ENCODE results near the gene RNF31.
A peak's percentile ranks its signal among the peaks of the same experiment; 100 is the strongest.

RNF31 gene

DNA sequence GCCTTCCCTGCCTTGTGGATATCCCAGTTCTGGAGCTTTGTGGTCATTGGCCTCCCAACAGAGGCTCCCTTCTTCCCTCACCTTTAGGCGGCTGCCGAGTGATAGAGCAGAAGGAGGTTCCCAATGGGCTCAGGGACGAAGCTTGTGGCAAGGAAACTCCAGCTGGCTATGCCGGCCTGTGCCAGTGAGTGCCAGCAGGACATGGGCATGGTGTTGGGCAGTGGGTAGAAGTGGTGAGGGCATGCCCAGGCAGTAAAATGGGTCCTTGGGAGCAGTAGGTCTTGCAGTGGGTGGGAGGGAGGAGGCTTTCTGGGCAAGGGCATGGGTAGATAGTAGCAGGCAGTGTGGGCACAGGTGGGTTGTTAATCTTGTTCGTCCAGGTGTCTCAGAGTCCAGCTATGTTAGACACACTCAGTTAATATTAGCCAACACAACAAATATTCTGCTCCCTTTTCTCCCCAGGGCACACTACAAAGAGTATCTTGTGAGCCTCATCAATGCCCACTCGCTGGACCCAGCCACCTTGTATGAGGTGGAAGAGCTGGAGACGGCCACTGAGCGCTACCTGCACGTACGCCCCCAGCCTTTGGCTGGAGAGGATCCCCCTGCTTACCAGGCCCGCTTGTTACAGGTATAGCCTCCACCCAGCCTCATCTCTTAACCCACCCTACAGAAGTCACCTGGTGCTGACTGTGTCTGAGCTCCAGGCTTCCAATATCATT lies 12.6 kb downstream of the RNF31 start:
- DNase-seq (ENCODE audit: low spot score) = no peak

DNA sequence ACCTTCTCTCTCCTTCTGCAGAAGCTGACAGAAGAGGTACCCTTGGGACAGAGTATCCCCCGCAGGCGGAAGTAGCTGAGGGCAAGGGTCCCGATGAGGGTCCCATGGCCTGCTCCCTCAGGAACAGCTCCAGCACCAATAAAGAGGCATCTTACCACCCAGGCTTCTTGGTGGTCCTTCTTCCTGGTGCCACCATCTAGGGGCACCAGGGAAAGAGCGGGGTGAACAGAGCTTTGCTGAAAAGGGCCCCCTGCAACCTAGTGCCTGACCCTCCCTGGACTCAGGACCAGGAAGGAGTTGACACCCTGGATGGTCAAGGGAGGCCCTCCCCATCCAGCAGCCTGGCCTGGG lies 13.2 kb downstream of the RNF31 start:
- no peak for DNase-seq (ENCODE audit: low spot score)

DNA sequence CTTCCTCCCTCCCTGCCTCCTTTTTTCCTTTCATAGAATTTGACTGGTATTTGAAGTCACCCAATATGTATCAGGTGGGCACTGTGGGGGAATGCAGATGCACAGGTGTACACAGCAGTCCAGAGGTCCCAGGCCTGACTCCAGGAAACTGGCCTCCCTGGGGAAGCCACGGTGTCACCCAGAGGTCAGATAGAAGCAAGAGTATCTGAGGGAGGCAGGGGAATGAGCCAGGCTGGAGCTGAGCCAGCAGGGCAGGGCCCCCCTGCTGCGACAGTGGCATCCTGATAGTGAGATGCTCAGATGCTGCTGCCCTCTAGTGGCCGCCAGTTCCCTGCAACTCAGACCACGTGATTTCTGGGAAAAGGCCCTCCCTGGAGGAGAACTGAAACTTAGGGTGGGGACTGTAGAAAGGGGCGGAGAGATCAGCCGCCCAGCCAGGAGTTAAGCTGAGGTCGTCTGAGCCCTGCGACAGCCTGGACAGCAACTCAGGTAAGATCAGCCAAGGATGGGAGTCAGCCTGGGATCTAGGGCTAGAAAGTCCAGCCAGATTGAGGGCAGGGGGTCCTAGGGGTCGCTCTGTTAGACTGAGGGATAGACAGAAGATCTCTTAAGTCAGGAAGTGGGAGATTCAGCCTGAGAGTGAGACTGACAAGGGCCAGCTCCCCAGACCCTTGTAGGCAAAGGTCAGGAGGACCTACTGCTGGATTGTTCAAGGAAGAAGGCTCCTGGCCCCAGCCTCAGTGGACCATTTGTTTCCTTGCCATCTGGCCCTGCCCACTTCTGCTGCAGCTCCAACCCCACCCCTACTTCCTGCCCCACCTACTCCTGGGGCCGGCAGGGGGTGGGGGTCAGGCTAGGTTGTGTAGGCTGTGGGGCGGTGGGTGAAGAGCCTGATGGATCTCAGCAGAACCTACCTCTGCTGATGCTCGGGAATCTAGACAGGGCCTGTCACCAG lies 13.8 kb downstream of the RNF31 start, which contains the start of gene IRF9:
TSS of gene IRF9 (plus strand) at position 416 of the 955 bp plus-strand sequence. CDS start 880 bp downstream, outside the sequence.
- peak; percentile 96 for DNase-seq (ENCODE audit: low spot score)

GRCh38 chr14:24162093-24162492 lies 14.8 kb downstream of the RNF31 start:
- DNase-seq (ENCODE audit: low spot score) = no peak

GRCh38 chr14:24164518-24164991 lies 17.3 kb downstream of the RNF31 start:
- DNase-seq (ENCODE audit: low spot score) = no peak

- no peak for DNase-seq (ENCODE audit: low spot score)
Observed at GRCh38 chr14:24165785-24166184, 18.5 kb downstream of the RNF31 start.

DNA sequence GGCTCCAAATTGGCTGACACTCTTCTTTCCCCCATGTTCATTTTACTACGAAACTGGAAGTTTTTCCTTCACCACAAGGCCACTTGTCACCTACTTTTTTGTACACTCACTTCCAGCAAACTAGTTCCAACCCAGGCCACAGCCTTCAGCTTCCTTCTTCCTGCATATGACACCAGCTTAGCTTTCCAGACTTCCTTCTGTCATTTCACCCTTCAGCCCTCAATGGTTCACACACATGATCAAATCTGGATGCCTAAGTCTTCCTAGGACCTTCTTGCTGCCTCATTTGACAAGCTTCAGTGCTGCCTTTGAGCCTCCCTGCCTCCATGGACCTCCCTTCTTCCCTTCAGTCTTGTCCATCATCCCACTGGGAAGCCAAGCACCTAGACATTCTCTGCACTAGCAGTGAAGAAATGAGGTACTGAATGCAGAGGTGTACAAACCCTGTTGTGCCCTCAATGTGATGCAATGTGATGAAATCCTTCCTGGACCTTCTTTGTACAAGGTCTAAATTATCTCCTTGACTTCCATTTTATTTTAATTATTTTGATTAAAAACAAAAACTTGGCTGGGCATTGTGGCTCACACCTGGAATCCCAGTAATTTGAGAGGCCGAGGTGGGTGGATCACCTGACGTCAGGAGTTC lies 20.3 kb downstream of the RNF31 start:
- DNase-seq (ENCODE audit: low spot score) = no peak

GRCh38 chr14:24171422-24172260 lies 24.3 kb downstream of the RNF31 start, which contains the start of gene REC8:
REC8 (plus strand) TSS chr14:24172080; CDS start chr14:24172553, 473 bp downstream.
- DNase-seq (ENCODE audit: low spot score) = peak; percentile 97

DNA sequence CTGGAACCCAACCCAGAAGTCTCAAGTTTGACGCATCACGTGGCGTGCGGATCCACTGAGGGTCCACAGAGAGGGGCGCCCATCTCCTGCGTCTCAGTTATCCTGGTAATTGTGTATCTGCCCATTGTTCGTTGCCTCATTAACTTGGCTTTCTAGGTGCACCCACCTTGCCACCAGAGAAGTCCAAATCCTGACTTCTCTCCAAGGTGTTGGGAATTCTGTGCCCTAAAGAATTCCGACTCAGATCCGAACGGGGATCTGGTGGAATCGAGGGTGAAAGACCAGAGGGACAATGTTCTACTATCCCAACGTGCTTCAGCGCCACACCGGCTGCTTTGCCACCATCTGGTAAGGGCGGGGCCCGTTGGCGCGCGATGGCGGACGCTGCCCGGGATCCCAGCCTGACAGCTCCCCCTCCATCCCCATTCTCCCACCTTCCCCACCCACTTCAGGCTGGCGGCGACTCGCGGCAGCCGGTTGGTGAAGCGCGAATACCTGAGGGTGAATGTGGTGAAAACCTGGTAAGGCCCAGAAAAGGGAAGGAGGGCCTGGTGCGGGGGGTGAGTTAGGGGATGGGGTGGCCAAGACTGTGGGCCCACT lies 25.1 kb downstream of the RNF31 start:
- no peak for DNase-seq (ENCODE audit: low spot score)

- DNase-seq (ENCODE audit: low spot score) = no peak
Observed at GRCh38 chr14:24172871-24173281, 25.6 kb downstream of the RNF31 start.

DNA sequence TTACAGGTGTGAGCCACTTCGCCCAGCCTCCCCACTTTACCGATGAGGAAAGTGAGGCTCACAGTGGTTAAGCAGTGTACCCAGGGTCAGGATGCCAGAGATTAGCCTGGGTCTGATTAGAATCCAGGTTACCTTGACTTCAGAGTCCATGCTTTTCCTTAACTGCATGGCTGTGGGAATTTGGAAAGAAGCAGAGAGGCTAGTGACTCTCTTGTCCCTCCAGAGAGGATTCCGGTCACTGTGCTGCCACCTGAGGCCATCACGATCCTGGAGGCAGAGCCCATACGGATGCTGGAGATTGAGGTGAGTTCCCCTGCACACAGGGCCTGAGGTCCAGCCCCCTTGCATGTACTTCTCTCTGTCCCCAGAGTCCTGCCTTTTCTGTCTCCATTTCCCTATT lies 29.3 kb downstream of the RNF31 start:
- no peak for DNase-seq (ENCODE audit: low spot score)

GRCh38 chr14:24177041-24177825 lies 29.9 kb downstream of the RNF31 start:
- DNase-seq (ENCODE audit: low spot score) = no peak

DNA sequence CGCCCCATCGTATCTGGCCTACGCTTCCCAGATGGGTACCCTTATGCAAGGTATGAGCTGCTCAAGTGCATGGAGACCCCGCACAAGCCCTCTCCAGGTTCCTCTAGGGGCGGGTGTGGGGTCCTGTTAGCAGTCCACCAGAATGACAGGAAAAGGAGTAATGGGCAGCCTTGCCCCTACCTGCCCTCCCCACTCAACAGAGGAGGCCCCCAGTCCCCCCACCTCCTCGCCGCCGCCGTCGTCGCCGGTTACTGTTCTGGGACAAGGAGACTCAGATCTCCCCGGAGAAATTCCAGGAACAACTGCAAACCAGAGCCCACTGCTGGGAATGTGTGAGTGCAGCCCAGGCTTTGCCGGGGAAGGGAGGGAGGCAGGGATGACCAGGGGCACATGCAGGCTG lies 30.6 kb downstream of the RNF31 start:
- DNase-seq (ENCODE audit: low spot score) = no peak

GRCh38 chr14:24178399-24179178 lies 31.3 kb downstream of the RNF31 start:
- DNase-seq (ENCODE audit: low spot score) = no peak

DNA sequence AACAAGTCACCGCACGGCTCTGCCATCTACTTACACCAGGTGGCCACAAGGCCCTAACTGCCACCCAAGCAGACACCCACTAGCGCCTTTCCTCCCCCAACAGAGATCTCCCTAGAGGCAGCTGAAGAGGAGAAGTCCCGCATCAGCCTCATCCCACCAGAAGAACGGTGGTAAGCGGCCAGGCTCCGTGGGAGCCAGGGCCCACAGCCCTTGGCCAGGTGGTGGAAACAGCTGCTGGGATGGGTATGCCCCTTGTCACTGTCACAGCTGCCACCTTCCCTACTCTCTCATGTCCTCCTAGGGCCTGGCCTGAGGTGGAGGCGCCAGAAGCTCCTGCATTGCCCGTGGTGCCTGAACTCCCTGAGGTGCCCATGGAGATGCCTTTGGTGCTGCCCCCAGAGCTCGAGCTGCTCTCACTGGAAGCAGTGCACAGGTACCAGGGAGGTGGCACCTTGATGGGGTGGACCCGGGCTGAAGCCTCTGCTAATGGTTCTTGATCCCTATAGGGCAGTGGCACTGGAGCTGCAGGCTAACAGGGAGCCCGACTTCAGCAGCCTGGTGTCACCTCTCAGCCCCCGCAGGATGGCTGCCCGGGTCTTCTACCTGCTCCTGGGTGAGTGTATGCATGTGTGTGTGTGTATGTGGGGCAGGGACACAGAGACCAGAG lies 32.1 kb downstream of the RNF31 start:
- no peak for DNase-seq (ENCODE audit: low spot score)

DNA sequence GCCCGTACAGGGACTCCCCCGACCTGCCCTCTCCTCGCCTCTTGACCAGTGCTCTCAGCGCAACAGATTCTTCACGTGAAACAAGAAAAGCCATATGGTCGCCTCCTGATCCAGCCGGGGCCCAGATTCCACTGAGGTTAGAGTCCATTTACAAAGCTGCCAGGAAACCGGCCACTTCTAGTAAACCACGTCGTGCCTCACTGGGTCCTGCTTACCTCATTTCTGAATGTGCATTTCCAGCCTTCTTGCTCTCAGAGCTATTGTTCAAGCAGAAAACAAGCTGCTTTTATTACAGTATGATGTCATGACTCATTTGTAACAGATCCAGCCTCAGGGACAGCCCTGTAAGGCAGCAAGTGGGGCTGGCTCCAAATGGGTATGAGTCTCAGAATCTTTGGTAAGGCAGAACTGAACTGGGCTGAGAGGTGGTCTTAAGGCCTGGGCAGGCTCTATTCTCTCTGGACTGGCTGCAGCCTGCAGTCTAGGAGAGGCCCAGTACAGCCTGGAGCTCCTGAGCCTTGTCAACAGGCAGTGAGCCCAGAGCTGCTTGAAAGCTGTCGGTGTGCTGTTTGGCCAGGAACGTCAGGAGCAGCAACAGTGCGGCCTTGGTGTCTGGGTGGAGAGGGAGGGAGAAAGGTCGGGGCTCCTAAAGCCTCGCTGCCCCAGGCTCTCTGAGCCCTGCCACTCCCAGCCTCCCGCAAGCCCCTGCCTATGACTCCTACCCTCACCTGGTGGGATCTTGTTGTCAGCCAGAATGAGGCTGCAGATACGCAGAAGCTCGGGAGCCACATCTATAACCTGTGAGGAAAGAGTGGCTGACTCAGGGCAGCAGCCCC lies 32.9 kb downstream of the RNF31 start:
- DNase-seq (ENCODE audit: low spot score) = peak; percentile 82

GRCh38 chr14:24181371-24182077 lies 34.2 kb downstream of the RNF31 start:
- no peak for DNase-seq (ENCODE audit: low spot score)

All from Ammon's horn (tissue), 1 donor.